ENCODE measurements around the gene VPS37B. TPM values are rescaled to one million over a fixed set of nuclear protein-coding genes. Genes with fewer than 3 reads are reported as not detected.

The VPS37B gene
- total RNA-seq, 1 experiment from 2014 or later = 12.3 TPM

DNA sequence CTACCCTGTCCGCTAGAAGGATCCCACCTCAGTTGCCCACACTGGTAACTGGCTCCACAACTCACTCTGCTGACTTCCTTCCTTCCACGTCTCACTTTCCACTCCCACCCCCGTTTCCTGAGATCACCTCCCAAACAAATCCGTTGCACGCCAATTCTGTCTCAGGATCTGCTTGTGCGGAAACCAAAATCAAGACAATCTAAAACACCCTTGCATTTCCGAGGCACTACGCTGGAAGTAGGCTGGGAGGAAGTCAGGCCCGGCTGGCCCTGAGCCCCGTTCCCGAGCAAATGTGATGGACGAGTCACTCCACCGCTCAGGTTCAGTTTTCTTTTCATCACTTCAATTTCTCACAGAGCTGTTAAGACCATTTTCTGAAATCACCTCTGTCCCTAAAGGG, 47.3 kb upstream of the VPS37B start:
- Histone ChIP-seq H3K18ac (ENCODE audit: insufficient read length, low read depth, low read length) (no peak overlapping the region), H2AK5ac (ENCODE audit: insufficient read length, low read length) (no peak overlapping the region), H3K27me3 (ENCODE audit: insufficient read depth, low read length) (no peaks in the 10 kb centered on the region), H2BK120ac (ENCODE audit: low read depth, low read length, poor library complexity, severe bottlenecking) (no peak overlapping the region), H3K56ac (ENCODE audit: insufficient read length, low read depth, low read length) (no peak overlapping the region), H3K4me2 (ENCODE audit: insufficient read depth, insufficient read length, low read length) (no peak overlapping the region), H2BK12ac (ENCODE audit: insufficient read length, low read depth, low read length) (no peak overlapping the region), H4K20me1 (ENCODE audit: control insufficient read depth, insufficient read depth, insufficient read length) (peaks cover 2% of the 10 kb centered on the region), H3K79me2 (ENCODE audit: insufficient read depth, low read length) (no peaks in the 10 kb centered on the region), H4K91ac (ENCODE audit: insufficient read length, low read depth, low read length) (no peak overlapping the region), H2BK5ac (ENCODE audit: insufficient read length, low read length) (no peak overlapping the region), H3K23ac (ENCODE audit: insufficient read length, low read depth, low read length) (no peak overlapping the region), H3T11ph (ENCODE audit: low read length) (no peak overlapping the region), H3K9me3 (ENCODE audit: control insufficient read depth, low read depth, low read length) (no peaks in the 10 kb centered on the region), H2AFZ (ENCODE audit: low read length) (no peak overlapping the region), H4K8ac (replicated peaks; ENCODE audit: insufficient read length, low read depth, low read length) (no peak overlapping the region), H3K23me2 (ENCODE audit: insufficient read length, low read depth, low read length, poor library complexity, severe bottlenecking) (no peaks in the 10 kb centered on the region), H3K9ac (ENCODE audit: extremely low read depth, insufficient read length, low read length) (no peak overlapping the region), H2BK15ac (ENCODE audit: low read depth, low read length) (no peak overlapping the region), H3K4ac (ENCODE audit: low read depth, low read length) (no peak overlapping the region), H4K5ac (ENCODE audit: insufficient read length, low read depth, low read length) (no peak overlapping the region), H2BK20ac (ENCODE audit: low read depth, low read length, poor library complexity, severe bottlenecking) (no peak overlapping the region), H3K4me1 (ENCODE audit: insufficient read depth, low read length) (no peaks in the 10 kb centered on the region), H3K27ac (ENCODE audit: insufficient read length, low read depth, low read length) (no peak overlapping the region), H3K14ac (ENCODE audit: insufficient read depth, low read length) (no peak overlapping the region), H3K79me1 (ENCODE audit: insufficient read depth, low read depth, low read length, poor library complexity, severe bottlenecking) (no peaks in the 10 kb centered on the region)
- no CpG with 5 or more reads among the region's 13 CpGs for WGBS (ENCODE audit: extremely low coverage, insufficient read length, low lambda C conversion rate)
- Mint-ChIP-seq H3K27ac (no peak overlapping the region), H3K9me3 (no peaks in the 10 kb centered on the region), H3K27me3 (ENCODE audit: low read depth) (peaks cover 55% of the 10 kb centered on the region), H3K4me3 (no peak overlapping the region), H3K36me3 (ENCODE audit: insufficient read depth in 1 of 3, low read depth in 3 of 3) (no peaks in the 10 kb centered on the region), H3K4me1 (peaks cover 0 to 14% of the 10 kb centered on the region in 2 experiments; a peak in 2 of 4 replicates)
- TF ChIP-seq, protein P1, sequence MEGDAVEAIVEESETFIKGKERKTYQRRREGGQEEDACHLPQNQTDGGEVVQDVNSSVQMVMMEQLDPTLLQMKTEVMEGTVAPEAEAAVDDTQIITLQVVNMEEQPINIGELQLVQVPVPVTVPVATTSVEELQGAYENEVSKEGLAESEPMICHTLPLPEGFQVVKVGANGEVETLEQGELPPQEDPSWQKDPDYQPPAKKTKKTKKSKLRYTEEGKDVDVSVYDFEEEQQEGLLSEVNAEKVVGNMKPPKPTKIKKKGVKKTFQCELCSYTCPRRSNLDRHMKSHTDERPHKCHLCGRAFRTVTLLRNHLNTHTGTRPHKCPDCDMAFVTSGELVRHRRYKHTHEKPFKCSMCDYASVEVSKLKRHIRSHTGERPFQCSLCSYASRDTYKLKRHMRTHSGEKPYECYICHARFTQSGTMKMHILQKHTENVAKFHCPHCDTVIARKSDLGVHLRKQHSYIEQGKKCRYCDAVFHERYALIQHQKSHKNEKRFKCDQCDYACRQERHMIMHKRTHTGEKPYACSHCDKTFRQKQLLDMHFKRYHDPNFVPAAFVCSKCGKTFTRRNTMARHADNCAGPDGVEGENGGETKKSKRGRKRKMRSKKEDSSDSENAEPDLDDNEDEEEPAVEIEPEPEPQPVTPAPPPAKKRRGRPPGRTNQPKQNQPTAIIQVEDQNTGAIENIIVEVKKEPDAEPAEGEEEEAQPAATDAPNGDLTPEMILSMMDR (conservative IDR thresholded peaks at IDR 0.05) = no peak
- no peak for DNase-seq
